ENCODE results near the gene NOS3.
"Not testable (repeated sequence)": the region's sequence is repeated elsewhere in the genome, so short reads cannot be mapped to it uniquely, and the experiment has no call there.

Gene NOS3

GRCh38 chr7:151040616-151041375 is 50.0 kb downstream of the NOS3 start:
- DNase-seq: no peak

GRCh38 chr7:151043449-151043848 is 52.6 kb downstream of the NOS3 start:
- DNase-seq: not testable (repeated sequence)

GRCh38 chr7:151043959-151044358 is 53.1 kb downstream of the NOS3 start:
- DNase-seq: no peak

DNA sequence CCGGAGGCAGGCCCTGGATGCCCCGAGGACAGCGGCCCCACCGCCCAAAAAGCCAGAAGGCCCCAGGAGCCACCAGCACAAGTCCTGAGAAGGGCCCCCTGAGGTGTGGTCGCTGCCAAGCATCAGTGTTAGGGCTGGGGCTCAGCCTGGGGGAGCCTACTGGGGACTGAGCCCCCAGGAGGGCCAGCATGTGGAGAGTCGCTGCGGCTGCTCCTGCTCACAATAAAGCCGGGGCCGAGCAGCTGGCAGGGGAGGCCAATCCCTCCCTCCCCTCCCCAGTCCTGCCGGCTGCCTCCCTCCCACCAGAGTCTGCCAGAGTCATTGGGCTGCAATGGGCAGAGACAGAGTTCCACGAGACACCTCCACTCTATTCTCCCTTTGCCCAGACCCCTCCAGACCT is 54.4 kb downstream of the NOS3 start:
- no peak for DNase-seq

GRCh38 chr7:151045967-151046366 is 55.1 kb downstream of the NOS3 start:
- no peak for DNase-seq

GRCh38 chr7:151046603-151047573 is 56.1 kb downstream of the NOS3 start:
- DNase-seq: no peak

DNA sequence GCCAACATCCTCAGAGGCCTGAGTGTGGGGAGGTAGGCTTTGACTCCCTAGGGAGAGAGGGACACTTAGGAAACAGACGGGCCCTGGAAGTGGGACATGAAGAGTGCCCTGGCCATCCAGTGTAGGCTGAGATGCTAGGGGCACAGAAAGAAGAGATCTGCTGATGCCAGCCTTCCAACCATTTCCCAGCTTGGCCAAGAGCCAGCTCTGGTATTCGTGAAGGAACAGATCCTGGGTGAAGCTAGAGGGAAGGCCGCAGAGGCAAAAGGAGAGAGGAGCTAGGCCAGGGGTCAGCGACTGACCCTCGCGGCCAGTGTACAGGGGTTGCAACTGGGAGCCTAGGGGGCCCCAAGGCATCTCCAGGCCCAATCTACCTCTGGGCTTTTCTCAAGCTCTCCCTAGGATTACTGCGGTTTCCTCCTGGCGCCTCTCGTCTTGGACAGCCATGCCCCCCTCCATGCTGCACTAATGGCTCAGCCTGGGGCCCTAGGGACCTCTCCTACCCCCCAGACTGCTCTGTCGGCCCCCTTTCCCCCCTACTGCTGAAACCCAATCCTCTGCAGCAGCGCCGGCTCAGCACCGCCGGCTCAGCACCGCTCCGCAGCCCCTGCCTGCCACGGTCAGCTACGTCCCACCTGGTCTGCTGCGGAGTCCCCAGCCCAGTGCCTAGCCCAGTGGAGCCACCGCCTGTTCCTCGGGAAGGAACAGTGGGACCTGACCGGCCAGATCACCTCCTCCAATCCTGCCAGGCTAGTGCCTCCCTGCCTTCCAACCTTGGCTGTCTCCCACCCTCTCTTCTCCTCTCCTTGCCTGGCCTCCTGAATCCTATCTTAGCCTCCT is 57.4 kb downstream of the NOS3 start, which contains the start of gene ASIC3:
Gene ASIC3 (plus strand): TSS at position 556 of the 840 bp plus-strand sequence. CDS start 355 bp downstream, outside the sequence.
- DNase-seq: no peak

DNA sequence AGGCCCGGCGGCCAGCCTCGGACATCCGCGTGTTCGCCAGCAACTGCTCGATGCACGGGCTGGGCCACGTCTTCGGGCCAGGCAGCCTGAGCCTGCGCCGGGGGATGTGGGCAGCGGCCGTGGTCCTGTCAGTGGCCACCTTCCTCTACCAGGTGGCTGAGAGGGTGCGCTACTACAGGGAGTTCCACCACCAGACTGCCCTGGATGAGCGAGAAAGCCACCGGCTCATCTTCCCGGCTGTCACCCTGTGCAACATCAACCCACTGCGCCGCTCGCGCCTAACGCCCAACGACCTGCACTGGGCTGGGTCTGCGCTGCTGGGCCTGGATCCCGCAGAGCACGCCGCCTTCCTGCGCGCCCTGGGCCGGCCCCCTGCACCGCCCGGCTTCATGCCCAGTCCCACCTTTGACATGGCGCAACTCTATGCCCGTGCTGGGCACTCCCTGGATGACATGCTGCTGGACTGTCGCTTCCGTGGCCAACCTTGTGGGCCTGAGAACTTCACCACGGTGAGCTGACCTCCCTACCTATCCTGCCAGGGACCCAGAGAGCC is 58.2 kb downstream of the NOS3 start:
- DNase-seq: no peak

DNA sequence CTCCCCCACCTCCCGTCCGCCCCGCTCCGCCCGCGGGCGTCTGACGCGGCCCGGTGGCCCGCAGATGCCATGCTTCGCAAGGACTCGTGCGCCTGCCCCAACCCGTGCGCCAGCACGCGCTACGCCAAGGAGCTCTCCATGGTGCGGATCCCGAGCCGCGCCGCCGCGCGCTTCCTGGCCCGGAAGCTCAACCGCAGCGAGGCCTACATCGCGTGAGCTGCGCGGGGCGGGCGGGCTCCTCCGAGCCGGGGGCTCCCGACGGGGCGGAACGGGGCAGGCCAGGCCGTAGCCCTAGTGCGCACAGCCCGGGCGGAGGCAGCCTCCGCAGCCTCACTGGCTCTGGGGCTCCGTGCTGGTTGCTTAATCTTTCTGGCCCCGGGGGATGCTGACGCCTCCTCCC is 60.3 kb downstream of the NOS3 start:
- peak; percentile 70 for DNase-seq

- DNase-seq: no peak
These were observed 62.3 kb downstream of the NOS3 start for GRCh38 chr7:151053096-151053495.

DNA sequence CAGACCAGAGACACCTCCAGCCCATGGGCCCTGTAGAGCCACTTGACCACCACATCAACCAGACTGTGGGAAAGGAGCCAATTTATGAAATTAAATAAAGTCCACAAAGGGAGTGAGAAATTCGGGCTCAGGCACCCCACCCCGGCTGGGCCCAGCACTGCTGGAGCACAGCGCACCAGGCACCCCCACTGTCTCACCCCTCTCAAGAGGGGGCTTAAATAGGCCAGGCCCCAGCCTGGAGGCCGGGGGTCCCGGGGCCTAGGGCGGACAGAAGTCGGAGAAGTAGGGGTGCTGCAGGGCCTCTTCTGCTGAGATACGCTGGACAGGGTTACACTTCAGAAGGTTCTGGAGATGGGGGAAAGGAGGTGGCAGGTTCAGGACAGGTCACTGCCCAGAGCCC is 62.9 kb downstream of the NOS3 start:
- DNase-seq: no peak

DNA sequence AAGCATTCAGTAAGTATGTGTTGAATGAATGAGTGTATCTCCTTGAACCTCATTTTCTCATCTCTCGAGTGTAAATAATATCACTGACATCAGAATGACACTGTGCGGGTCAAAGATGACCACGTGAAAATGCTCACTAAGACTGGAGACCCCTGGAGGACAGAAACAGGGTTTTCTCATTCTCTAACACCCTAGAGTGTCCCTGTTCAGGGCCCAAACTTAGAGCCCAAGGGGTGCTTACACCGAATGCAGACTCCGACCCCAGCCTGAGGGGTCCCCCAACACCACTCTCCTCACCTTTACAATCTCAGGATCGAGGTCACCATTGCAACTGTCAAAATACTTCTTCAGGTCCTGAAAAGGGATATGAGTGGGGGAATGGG is 65.5 kb downstream of the NOS3 start:
- no peak for DNase-seq

DNA sequence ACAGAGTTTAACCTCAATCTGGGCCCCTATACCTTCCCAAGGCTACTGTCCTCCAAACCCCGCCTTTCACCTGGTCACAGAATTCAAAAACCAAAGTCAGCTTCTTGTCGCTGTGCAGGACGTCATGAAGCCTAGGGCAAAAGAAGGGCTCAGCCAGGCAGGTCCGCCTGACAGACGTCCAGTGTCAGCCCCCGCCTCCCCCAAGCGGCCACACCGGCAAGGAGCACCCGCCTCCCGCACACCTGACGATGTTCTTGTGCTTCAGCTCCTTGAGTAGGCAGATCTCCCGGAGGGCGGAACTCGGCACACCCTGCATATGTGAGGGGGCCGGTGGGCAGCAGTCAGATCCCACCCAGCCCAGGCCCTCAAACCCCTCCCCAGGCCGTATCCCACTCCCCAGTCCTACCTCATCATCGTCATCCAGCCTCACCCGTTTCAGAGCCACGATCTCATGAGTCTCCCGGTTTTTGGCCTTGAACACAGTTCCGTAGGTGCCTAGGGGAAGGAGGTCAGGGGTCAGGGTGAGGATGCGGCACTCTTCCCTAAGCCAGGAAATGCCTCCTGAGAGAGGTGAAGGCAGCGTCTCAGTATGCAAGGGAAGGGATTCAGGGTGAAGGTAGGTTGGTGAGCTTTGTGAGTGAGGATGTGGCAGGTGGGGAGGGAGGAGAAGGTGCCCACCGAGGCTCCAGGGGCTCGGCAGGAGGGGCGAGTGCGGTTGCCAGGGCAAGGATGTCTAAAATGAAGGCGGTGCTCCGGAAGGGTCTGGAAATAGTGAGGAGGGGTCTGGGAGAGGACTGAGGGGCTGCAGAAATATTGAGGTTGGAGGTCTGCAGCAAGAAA is 66.1 kb downstream of the NOS3 start:
- DNase-seq: no peak

DNA sequence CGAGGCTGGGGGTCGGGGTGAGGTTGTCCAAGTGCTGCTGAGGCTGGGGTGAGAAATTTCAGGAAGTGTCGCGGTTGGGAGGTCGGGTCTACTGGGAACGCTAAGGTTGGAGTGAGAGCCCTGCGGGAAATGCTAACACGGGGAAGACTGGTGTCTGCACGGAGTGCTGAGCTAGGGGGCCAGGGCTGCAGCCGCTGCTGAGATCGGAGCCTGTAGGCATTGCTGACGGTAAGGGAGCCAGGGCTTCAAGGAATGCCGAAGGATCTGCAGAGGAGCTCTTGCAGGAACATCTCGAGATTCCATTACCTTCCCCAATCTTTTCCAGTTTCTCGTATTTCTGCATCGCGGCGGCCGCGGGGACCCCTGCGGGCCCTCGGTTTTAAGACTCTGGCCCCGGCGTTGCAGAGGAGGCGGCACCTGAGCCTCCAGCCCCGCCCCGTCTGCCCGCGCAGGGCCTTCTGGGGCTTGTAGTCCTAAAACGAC is 66.7 kb downstream of the NOS3 start, which contains the start of gene CDK5:
Gene CDK5 (minus strand): TSS at position 392 of the 483 bp plus-strand sequence. CDS start 49 bp downstream, at position 343.
- no peak for DNase-seq

DNA sequence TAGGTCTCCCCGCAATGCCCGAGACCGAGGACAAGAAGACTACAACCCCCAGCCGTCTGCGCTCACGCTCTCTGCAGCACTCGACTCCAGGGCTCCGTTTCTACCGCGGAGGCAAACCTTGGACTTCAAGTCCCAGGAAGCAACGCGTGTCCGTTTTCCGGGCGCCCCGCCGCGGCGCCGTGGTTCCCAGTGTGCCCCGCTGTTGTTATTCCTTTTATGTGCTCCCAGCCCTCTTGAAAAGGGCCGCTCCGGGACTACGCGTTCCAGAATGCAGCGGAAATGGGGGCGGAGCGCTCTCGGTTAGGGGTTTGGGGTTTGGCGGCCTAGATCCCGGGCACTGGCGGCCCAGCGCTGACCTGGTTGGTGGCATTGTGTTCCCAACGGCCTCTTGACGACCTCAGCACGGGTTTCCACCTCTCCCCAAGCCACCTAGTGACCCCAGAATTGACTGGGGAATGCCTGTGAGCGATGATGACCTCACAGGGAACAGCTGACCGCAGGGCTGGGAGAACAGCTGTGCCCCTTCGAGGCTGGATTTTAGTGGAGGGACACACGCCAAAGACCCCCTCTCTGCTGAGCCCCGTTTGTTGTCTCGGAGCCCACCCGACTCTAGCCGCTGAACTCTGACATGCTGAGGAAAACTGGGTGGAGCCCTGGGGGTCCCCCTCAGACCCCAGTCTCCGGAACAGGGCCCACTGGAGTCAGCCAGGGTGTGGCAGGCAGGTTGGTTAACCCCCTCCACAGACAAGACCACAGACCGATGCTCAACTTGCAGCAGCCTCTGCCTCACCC is 67.4 kb downstream of the NOS3 start:
- DNase-seq: peak; percentile 98

DNA sequence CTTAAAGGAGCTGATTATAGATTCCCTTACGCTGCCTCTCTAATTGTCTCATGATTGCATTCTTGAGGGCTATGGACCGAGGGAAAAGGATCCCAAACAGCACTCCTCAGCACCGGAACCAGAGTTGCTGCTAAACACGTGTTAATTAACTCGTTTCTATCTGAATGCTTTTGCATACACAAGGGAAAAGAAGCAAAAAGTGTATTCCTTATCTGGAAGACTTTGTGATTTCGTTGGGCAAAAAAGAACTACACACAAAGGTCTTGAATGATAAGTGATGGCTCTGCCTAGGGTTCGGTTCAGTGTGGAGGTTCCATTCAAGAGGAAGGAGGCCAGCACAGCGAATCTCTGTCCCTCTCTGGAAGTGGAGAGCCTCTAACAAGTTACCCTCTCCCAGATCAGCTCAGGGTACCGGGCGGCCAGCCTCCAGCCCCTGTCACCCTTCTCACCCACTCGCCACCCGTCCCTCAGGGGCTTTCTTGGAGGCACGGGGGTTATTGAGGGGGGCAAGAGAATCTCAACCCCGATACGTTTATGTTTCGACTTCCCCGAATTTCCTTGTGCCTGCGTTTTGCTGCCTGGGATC is 68.1 kb downstream of the NOS3 start:
- DNase-seq: peak; percentile 30

GRCh38 chr7:151059367-151060112 is 68.7 kb downstream of the NOS3 start, which contains the start of gene SLC4A2:
Gene SLC4A2 (plus strand): TSS chr7:151059589. CDS start chr7:151061988, 2,399 bp downstream.
- peak; percentile 71 for DNase-seq

GRCh38 chr7:151060113-151060415 is 69.2 kb downstream of the NOS3 start:
- DNase-seq: no peak
